ENCODE data around the gene PSMD4.
A peak's percentile ranks its signal among the peaks of the same experiment; 100 is the strongest.

PSMD4 gene

GRCh38 chr1:151246786-151247185 is 7.7 kb upstream of the PSMD4 start:
- Mint-ChIP-seq H3K4me3 (no peak overlapping the region), H3K4me1 (no peaks in the 10 kb centered on the region), H3K9me3 (no peaks in the 10 kb centered on the region), H3K27ac (no peak overlapping the region), H3K36me3 (ENCODE audit: low read depth) (peaks cover 82% of the 10 kb centered on the region), H3K27me3 (ENCODE audit: low read depth) (no peaks in the 10 kb centered on the region)
- TF ChIP-seq CTCF (IDR thresholded peaks at IDR 0.05; ENCODE audit: unreplicated experiment in 3 of 3) = no peak

GRCh38 chr1:151251656-151252470 is 2.7 kb upstream of the PSMD4 start:
- Mint-ChIP-seq H3K4me3 (peak overlapping the region; percentile 44 to 72 (median 64)), H3K9me3 (no peaks in the 10 kb centered on the region), H3K36me3 (ENCODE audit: low read depth) (peaks cover 39% of the 10 kb centered on the region), H3K27me3 (ENCODE audit: low read depth) (no peaks in the 10 kb centered on the region), H3K27ac (peak overlapping the region; percentile 22 to 39 (median 38)), H3K4me1 (peaks cover 11% of the 10 kb centered on the region)
- TF ChIP-seq CTCF (IDR thresholded peaks at IDR 0.05; ENCODE audit: unreplicated experiment in 3 of 3) = peak; percentile 80 to 84 (median 81)

GRCh38 chr1:151255381-151255780 is 847 bp downstream of the PSMD4 start:
- Mint-ChIP-seq H3K4me3 (peak overlapping the region; percentile 95 to 97 (median 95)), H3K27ac (peak overlapping the region; percentile 65 to 98 (median 92)), H3K27me3 (ENCODE audit: low read depth) (no peaks in the 10 kb centered on the region), H3K4me1 (peaks cover 16% of the 10 kb centered on the region), H3K9me3 (no peaks in the 10 kb centered on the region), H3K36me3 (ENCODE audit: low read depth) (peaks cover 12% of the 10 kb centered on the region)
- no peak for TF ChIP-seq CTCF (IDR thresholded peaks at IDR 0.05; ENCODE audit: unreplicated experiment in 3 of 3)

- Mint-ChIP-seq H3K27me3 (ENCODE audit: low read depth) (no peaks in the 10 kb centered on the region), H3K4me3 (no peak overlapping the region), H3K4me1 (peaks cover 16% of the 10 kb centered on the region), H3K9me3 (no peaks in the 10 kb centered on the region), H3K27ac (no peak overlapping the region), H3K36me3 (ENCODE audit: low read depth) (peaks cover 21% of the 10 kb centered on the region)
- TF ChIP-seq CTCF (IDR thresholded peaks at IDR 0.05; ENCODE audit: unreplicated experiment in 3 of 3) = no peak
Observed at GRCh38 chr1:151259351-151259750, 4.8 kb downstream of the PSMD4 start.

- Mint-ChIP-seq H3K27me3 (ENCODE audit: low read depth) (no peaks in the 10 kb centered on the region), H3K4me3 (no peak overlapping the region), H3K36me3 (ENCODE audit: low read depth) (peaks cover 58% of the 10 kb centered on the region), H3K4me1 (no peaks in the 10 kb centered on the region), H3K9me3 (no peaks in the 10 kb centered on the region), H3K27ac (no peak overlapping the region)
- TF ChIP-seq CTCF (IDR thresholded peaks at IDR 0.05; ENCODE audit: unreplicated experiment in 3 of 3) = no peak
Observed at GRCh38 chr1:151265446-151266236, 11.1 kb downstream of the PSMD4 start.

Measured in nephron (organoid).